Naive B cell (primary cell): Measurements from ENCODE around the gene LRP2BP. TPM values are rescaled to one million over a fixed set of nuclear protein-coding genes. Genes with fewer than 3 reads are reported as not detected.

Source experiments
- ATAC-seq, 2 donors: fragments of 150-1000 bp; cut with Tn5 transposase; 2 replicates each; pipeline ENCODE4 v1.10.0; 2021; ENCODE audit warnings: low read depth in 2 of 2, mild to moderate bottlenecking in 2 of 2, moderate library complexity in 2 of 2
- DNase-seq: peaks from one replicate; pipeline ENCODE4 v3.0.0; 2022
- H3K27ac Mint-ChIP-seq, 6 donors: one replicate each; pipeline ENCODE4 v1.8.0; 2020 to 2022; ENCODE audit warnings: mild to moderate bottlenecking in 6 of 6, mixed read lengths in 6 of 6, moderate library complexity in 5 of 6, inconsistent platforms in 2 of 6
- H3K27me3 Mint-ChIP-seq, 3 donors: one replicate each; pipeline ENCODE4 v1.8.0; 2021 to 2022; ENCODE audit warnings: mixed read lengths in 3 of 3, mild to moderate bottlenecking in 1 of 3
- H3K36me3 Mint-ChIP-seq, 2 donors: one replicate each; pipeline ENCODE4 v1.8.0; 2020 to 2022; ENCODE audit warnings: mixed read lengths in 2 of 2, inconsistent platforms in 1 of 2, mild to moderate bottlenecking in 1 of 2
- H3K4me1 Mint-ChIP-seq, 3 donors: one replicate each; pipeline ENCODE4 v1.8.0; 2020 to 2022; ENCODE audit warnings: mixed read lengths in 3 of 3, inconsistent platforms in 1 of 3, mild to moderate bottlenecking in 1 of 3, moderate library complexity in 1 of 3
- H3K4me3 Mint-ChIP-seq, 8 donors: one replicate each; pipeline ENCODE4 v1.8.0; 2020 to 2022; ENCODE audit warnings: mild to moderate bottlenecking in 8 of 8, mixed read lengths in 8 of 8, moderate library complexity in 8 of 8, inconsistent platforms in 2 of 8
- H3K9me3 Mint-ChIP-seq, 7 donors: one replicate each; pipeline ENCODE4 v1.8.0; 2020 to 2022; ENCODE audit warnings: mixed read lengths in 7 of 7, mild to moderate bottlenecking in 5 of 7, inconsistent platforms in 2 of 7, moderate library complexity in 1 of 7
- polyA plus RNA-seq, 6 donors: library from polyadenylated mRNA; unstranded; fragments of 300-500 nt; fragmentation: Illumina TruSeq; gene quantifications; one replicate each; pipeline ENCODE4 v1.2.3, GENCODE V29; 2021; ENCODE audit warnings: low read depth in 6 of 6

Gene LRP2BP
- polyA plus RNA-seq = 1 to 10 TPM in 1 of 6 donors, under 1 TPM in 5; 0.42 to 1.1 (median 0.95) TPM

DNA sequence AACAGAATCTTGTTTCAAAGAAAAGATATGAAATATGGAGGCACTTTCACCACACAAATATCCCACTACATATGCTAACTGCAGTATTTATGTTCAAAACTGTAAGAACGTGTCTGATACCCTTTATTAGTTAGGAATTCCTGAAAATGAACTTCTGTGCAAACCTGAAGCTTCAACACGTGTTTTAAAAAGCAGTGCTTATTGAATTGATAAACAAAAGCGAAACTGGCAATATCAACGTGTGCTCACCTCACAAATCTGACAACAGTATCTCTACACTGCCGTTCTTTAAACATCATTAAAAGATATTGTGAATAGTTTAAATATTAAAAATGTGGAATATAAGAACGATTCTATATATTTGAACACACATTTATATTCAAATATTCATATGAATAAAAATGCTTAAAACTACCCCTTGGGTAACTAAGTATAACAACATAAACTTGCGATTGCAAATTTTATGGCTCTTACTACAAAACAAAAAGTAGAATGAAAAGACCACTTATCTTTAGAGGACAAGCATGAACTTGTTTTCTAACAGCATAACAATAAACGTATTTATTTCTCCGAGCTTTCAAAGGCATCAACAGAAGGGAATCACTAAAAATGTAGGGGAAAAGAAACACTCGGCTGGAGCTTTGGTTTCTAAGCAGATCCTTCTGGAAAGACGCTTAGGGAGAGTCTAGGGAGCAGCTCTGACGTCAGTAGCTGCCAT is at the start of gene LRP2BP:
LRP2BP (minus strand) TSS at position 687 of the 718 bp plus-strand sequence. CDS start 17,738 bp downstream, outside the sequence.
- H3K36me3 Mint-ChIP-seq = peaks cover 0 to 5% of the 10 kb centered on the region in 2 donors
- peaks cover 18 to 53% (median 23%) of the 10 kb centered on the region in 3 donors for H3K4me1 Mint-ChIP-seq
- DNase-seq (peak; percentile 12), ATAC-seq (no peak)
- no peaks in the 10 kb centered on the region for H3K27me3 Mint-ChIP-seq
- peak within 1 kb of the TSS; percentile 87 to 98 (median 96) for H3K4me3 Mint-ChIP-seq
- H3K9me3 Mint-ChIP-seq = no peaks in the 10 kb centered on the region
- H3K27ac Mint-ChIP-seq = peak within 1 kb of the TSS; percentile 96 to 100 (median 98)

DNA sequence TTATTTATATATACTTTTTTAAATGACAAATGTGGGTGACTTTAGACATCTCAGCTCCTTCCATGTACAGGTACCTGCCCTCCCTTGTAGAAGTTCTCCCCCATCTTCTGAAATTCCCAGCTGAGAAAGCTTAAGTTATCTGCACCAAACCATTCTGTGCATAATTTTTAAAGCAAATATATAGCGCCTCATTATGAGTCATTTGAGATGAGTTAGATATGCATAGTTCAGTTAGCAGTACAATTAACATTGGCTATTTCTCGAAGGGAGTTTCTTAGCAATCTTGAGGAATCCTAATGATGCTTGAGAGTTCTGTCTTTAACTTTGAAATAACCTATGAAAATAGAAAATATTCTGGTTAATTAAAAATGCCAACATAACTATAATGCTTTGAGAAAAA is 49.5 kb upstream of the LRP2BP start:
- DNase-seq (no peak), ATAC-seq (no peak)
- H3K4me1 Mint-ChIP-seq = no peaks in the 10 kb centered on the region
- H3K27me3 Mint-ChIP-seq = peaks cover 6 to 25% (median 16%) of the 10 kb centered on the region in 3 donors
- no peak overlapping the region for H3K4me3 Mint-ChIP-seq
- no peak overlapping the region for H3K27ac Mint-ChIP-seq
- no peaks in the 10 kb centered on the region for H3K9me3 Mint-ChIP-seq
- no peaks in the 10 kb centered on the region for H3K36me3 Mint-ChIP-seq

DNA sequence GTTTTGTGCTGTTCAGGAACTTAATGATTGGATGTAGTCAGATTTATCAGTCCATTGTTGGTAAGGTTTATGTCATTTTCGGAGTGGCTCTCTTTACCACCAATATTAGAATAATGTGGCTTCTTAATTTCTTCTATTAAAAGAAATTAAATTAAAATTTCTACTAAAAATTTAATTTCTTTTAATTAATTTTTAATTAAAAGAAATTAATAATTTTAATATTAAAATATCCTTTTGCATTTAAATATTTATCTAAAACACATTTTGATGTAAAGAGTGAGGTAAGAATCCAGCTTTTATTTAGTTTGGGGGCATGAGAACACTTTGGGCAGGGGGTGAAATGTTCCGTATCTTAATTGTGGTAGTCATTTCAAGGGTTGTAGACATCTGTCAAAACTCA is 45.8 kb upstream of the LRP2BP start:
- Mint-ChIP-seq H3K27me3 (peaks cover 0 to 14% (median 4%) of the 10 kb centered on the region in 3 donors), H3K4me3 (no peak overlapping the region), H3K36me3 (no peaks in the 10 kb centered on the region), H3K9me3 (no peaks in the 10 kb centered on the region), H3K27ac (no peak overlapping the region), H3K4me1 (no peaks in the 10 kb centered on the region)
- DNase-seq = no peak
- no peak for ATAC-seq

DNA sequence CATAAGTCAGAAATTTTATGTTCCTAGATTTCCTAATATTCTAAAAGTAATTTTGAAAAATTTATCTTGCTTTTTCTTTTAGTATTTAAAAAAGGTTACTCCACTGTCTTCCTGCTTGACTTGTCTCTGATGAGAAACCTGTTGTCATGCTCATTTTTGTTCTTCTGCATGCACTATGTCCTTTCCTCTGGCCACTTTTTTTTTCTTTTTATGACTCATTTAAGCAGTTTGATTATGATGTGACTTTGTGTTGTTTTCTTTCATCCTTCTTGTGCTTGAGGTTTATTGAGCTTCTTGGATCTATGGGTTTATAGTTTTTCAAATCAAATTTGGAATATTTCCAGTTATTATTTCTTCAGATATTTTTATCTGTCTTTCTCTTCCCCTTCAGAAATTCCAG is 42.1 kb upstream of the LRP2BP start:
- Mint-ChIP-seq H3K36me3 (no peaks in the 10 kb centered on the region), H3K27ac (no peak overlapping the region), H3K9me3 (no peaks in the 10 kb centered on the region), H3K4me1 (no peaks in the 10 kb centered on the region), H3K4me3 (no peak overlapping the region), H3K27me3 (peaks cover 0 to 5% (median 4%) of the 10 kb centered on the region in 3 donors)
- no peak for ATAC-seq
- DNase-seq = no peak

DNA sequence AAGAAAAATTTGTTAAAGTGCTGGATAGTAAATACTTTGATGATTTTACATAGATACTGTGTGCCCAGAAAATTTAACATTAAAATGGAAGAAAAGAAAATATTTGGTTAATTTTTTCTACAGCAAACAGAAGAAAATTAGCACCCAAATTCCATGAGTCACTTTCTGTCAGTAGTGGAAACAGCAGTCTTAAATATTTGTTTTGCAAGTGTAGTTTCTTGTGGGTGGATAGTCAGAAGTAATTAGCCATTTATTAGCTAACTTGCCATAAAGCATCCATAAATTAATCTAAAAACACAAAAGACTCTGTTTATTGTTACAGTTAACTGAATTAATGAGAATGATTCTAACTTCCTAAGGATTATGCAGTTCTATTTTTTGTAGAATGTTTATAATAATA is 39.7 kb upstream of the LRP2BP start:
- no peak for ATAC-seq
- Mint-ChIP-seq H3K4me1 (no peaks in the 10 kb centered on the region), H3K27me3 (peaks cover 0 to 9% (median 8%) of the 10 kb centered on the region in 3 donors), H3K27ac (no peak overlapping the region), H3K36me3 (no peaks in the 10 kb centered on the region), H3K9me3 (no peaks in the 10 kb centered on the region), H3K4me3 (no peak overlapping the region)
- DNase-seq = no peak

DNA sequence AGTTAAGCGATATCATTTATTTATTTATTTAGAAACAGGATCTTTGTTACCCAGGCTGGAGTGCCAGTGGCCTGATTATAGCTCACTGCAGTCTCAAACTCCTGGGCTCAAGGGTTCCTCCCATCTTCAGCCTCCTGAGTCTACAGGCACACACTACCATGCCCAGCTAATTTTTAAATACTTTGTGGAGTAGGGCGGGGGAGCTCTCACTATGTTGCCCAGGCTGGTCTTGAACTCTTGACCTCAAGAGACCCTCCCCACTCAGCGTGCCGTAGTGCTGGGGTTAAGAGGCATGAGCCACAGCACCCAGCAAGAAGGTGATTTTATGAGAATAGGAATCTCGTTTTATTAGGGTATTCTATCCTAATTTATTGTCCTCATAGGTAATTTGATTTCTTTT is 33.9 kb upstream of the LRP2BP start:
- H3K4me1 Mint-ChIP-seq = peaks cover 6 to 17% (median 11%) of the 10 kb centered on the region in 3 donors
- H3K9me3 Mint-ChIP-seq = no peaks in the 10 kb centered on the region
- DNase-seq (no peak), ATAC-seq (no peak)
- H3K36me3 Mint-ChIP-seq = no peaks in the 10 kb centered on the region
- peaks cover 4 to 21% (median 8%) of the 10 kb centered on the region in 3 donors for H3K27me3 Mint-ChIP-seq
- peak overlapping the region in 1 of 8 donors; percentile 20 for H3K4me3 Mint-ChIP-seq
- H3K27ac Mint-ChIP-seq = peak overlapping the region in 2 of 6 donors; percentile 47 to 68

DNA sequence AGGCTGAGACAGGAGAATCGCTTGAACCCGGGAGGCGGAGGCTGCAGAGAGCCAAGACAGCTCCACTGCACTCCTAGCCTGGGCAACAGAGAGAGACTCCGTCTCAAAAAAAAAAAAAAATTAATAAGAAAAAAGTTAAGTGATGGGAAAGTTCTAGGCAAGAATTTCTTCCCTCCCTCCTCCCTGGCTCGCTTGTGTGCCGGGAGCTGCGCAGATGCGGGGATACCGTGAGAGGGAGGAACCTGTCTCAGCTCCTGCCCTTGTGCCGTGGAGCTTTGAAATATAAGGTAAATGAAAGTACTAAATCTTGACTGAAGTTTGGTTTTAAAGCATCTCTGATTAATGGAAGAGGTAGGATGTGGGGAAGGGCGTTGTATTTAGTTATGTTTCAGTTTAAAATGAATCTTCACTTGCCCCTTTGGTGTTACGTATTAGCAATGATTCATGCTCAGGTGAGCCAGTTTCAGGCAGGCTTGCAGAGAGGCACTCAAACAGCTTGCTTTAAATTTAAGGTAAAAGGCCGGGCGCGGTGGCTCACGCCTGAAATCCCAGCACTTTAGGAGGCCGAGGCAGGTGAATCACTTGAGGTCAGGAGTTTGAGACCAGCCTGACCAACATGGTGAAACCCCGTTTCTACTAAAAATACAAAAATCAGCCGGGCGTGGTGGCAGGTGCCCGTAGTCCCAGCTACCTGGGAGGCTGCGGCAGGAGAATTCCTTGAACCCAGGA is 31.4 kb upstream of the LRP2BP start:
- Mint-ChIP-seq H3K4me3 (peak overlapping the region in 5 of 8 donors; percentile 13 to 83 (median 42)), H3K9me3 (no peaks in the 10 kb centered on the region), H3K27me3 (peaks cover 4 to 21% (median 8%) of the 10 kb centered on the region in 3 donors), H3K36me3 (peaks cover under 1% of the 10 kb centered on the region in 2 donors), H3K27ac (peak overlapping the region in 5 of 6 donors; percentile 73 to 100 (median 95)), H3K4me1 (peaks cover 15 to 30% (median 22%) of the 10 kb centered on the region in 3 donors)
- ATAC-seq = no peak
- no peak for DNase-seq

DNA sequence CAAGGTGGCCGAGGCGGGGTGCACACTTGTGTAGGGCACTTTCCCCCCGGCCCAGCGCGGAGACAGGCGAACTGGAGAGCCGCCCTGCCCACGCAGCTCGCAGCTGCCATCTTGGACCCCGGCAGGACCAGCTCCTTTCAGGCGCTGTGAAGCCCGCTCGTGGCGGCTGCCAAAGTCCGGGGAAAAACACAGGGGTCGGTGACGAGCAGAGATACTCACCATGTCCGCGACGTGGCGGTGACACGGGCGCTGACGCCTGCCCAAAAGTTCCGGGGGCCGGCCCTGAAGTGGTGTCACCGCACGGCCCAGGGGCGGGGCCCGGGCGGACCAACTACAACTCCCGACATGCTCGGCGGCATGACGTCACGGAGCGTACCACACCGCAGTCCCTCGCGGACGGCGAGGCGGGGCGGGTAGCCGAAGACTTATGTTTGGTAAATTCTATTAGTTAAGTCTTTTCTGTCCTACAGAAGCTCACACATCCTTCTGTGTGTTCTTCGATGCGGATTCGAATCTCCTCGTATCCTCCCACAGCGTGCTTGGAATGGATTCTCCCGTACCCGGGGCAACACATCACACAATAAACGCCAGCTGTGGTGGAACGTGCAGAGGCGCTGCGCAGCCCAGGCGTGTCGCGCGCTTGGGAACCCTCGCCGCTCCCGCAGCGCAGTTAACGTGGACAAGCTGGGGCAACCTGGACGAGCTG is 30.1 kb upstream of the LRP2BP start, which contains the start of gene UFSP2:
UFSP2 (minus strand) TSS at position 318 of the 706 bp plus-strand sequence; CDS start at position 222, 96 bp downstream.
- ATAC-seq = peak; percentile 83 to 86
- DNase-seq = peak; percentile 93
- Mint-ChIP-seq H3K27me3 (peaks cover 0 to 21% (median 0%) of the 10 kb centered on the region in 3 donors), H3K4me1 (peaks cover 23 to 35% (median 31%) of the 10 kb centered on the region in 3 donors), H3K27ac (peak within 1 kb of the TSS; percentile 95 to 100 (median 100)), H3K36me3 (peaks cover 9 to 11% of the 10 kb centered on the region in 2 donors), H3K4me3 (peak within 1 kb of the TSS; percentile 78 to 97 (median 90)), H3K9me3 (no peaks in the 10 kb centered on the region)

DNA sequence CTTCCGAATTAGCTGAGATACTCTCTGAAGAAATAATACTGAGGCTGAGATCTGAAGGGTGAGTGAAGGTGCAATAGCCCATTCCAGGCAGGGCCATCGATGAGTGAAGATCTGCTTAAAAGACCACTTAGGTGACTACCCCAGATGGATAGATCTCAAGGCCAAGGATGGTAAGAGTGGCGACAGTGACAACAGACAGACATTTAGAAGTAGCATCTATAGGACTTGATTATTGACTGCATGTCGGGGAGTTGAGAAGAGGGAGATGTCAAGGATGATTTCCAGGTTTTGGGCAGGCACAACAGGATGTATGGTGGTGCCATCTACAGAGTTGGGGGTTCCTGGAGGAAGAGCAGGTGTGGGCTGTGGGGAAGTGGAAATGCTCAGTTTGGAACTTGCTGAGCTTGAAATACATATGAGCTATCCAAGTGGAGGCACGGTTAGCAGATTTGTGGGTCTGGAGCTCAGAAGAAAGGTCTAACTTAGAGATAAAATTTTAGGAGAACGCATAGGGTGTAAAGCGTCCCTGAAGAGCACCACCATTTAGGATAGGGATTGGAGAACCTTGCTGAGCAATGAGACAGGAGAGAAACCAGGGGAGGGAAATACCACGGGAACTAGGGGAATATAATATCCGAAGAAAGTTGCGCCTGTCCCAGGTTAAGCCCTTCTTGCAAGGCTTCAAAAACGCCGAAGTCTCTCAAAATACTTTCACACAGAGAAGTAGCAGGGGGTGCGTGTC is 29.4 kb upstream of the LRP2BP start:
- H3K9me3 Mint-ChIP-seq = no peaks in the 10 kb centered on the region
- H3K27me3 Mint-ChIP-seq = peaks cover 0 to 20% (median 0%) of the 10 kb centered on the region in 3 donors
- ATAC-seq (no peak), DNase-seq (peak; percentile 14)
- peak overlapping the region; percentile 95 to 100 (median 100) for H3K27ac Mint-ChIP-seq
- H3K4me3 Mint-ChIP-seq = peak overlapping the region; percentile 78 to 97 (median 90)
- peaks cover 9 to 11% of the 10 kb centered on the region in 2 donors for H3K36me3 Mint-ChIP-seq
- peaks cover 23 to 35% (median 31%) of the 10 kb centered on the region in 3 donors for H3K4me1 Mint-ChIP-seq

DNA sequence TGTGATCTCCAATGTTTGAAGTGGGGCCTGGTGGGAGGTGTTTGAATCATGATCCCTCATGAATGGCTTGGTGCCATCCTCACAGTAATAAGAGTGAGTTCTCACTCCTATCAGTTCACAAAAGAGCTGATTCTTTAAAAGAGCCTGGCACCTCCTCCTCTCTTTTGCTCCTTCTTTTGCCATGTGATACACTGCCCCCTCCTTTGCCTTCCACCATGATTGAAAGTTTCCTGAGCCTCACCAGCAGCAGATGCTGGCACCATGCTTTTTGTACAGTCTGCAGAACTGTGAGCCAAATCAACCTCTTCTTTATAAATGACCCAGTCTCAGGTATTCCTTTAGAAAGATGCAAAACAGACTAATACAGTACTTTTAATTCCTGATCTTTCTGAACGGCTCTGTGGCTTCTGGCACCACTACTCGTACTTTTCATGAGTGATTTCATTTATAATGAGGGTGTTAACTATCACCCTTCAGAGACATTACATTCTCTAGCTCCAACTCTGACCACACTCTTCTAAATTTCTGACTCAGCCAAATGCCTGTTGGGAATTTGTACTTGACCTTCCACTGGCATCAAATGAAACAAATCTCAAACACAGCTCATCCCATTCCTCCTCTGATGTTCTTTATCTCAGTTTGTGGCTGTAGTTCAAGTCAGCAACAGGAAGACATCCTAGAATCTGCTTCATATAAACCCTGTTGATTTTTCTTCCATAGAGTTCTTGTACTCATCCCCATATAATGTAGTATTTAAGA is 25.8 kb upstream of the LRP2BP start:
- H3K27ac Mint-ChIP-seq = peak overlapping the region in 3 of 6 donors; percentile 1 to 36 (median 5)
- H3K27me3 Mint-ChIP-seq = no peaks in the 10 kb centered on the region
- H3K4me3 Mint-ChIP-seq = no peak overlapping the region
- no peak for ATAC-seq
- DNase-seq = no peak
- peaks cover 0 to 2% (median 0%) of the 10 kb centered on the region in 7 donors for H3K9me3 Mint-ChIP-seq
- peaks cover 20 to 26% of the 10 kb centered on the region in 2 donors for H3K36me3 Mint-ChIP-seq
- peaks cover 23 to 33% (median 31%) of the 10 kb centered on the region in 3 donors for H3K4me1 Mint-ChIP-seq

DNA sequence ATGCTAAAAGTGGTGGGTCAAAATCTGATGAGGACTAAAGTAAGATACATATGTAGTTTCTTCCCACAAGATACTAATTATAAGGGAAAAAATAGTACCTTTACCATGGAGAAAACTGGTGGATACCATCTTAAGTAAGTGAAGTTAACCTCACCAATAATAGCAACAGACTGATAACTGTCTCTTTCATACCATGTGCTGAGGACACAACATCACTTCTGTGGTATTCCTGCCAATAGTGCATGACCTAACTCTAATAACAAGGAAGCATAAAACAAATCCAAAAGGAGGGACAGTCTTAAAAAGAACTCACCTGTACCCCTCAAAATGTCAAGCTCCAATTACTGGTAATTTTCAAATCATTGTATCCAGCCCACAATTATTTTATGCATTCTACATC is 21.2 kb upstream of the LRP2BP start:
- H3K4me3 Mint-ChIP-seq = no peak overlapping the region
- ATAC-seq (no peak), DNase-seq (no peak)
- peaks cover 22 to 30% of the 10 kb centered on the region in 2 donors for H3K36me3 Mint-ChIP-seq
- no peaks in the 10 kb centered on the region for H3K27me3 Mint-ChIP-seq
- peaks cover 4 to 7% (median 7%) of the 10 kb centered on the region in 3 donors for H3K4me1 Mint-ChIP-seq
- H3K27ac Mint-ChIP-seq = no peak overlapping the region
- H3K9me3 Mint-ChIP-seq = peaks cover 0 to 2% (median 0%) of the 10 kb centered on the region in 7 donors

DNA sequence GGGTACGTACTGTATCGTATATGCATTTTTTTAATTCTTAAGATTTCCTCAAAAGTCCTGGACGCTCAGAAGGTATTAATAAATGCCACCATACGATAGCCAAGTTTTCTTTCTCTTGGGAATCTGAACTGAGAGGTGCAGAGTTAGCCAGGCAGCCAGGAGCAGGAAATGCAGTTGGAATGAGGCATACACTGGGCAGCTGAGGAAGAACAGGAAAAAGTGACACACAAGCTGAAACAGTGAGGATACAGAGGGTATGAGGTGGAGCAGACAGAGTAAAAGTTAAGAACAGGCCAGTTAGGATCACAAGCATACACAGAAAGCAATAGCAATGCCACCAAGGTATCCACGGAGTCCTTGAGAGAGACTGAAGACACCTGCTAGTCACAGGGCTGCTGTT is 16.7 kb upstream of the LRP2BP start:
- Mint-ChIP-seq H3K27ac (no peak overlapping the region), H3K4me1 (no peaks in the 10 kb centered on the region), H3K9me3 (peaks cover 0 to 4% (median 0%) of the 10 kb centered on the region in 7 donors), H3K27me3 (no peaks in the 10 kb centered on the region), H3K36me3 (peaks cover 12 to 20% of the 10 kb centered on the region in 2 donors), H3K4me3 (no peak overlapping the region)
- ATAC-seq (no peak), DNase-seq (no peak)
